SK-N-SH (cell line): Measurements from ENCODE around the gene ATXN10. TPM values are rescaled to one million over a fixed set of nuclear protein-coding genes. Genes with fewer than 3 reads are reported as not detected.

Experiments used
- CTCF ChIA-PET: fragments of 300-600, 350-600 bp; formaldehyde crosslinking; extraction: SDS; loops from one replicate; lab custom pipeline; 2021; lab: Yijun Ruan, JAX
- POLR2A ChIA-PET: fragments of 350-600 bp; sonication (Branson Sonifier 250); formaldehyde crosslinking; extraction: SDS; loops from one replicate; lab custom pipeline; 2020; ENCODE audit warnings: antibody characterized with exemption, inconsistent platforms; lab: Yijun Ruan, JAX
- DNase-seq: peaks from one replicate; pipeline ENCODE4 v3.0.0; 2012
- H2AFZ ChIP-seq: fragments of 200-600 bp; sonication (generic); 2 replicates; pipeline ENCODE4 v1.8.1; 2016; ENCODE audit warnings: antibody characterized with exemption, mild to moderate bottlenecking, low read depth
- H3F3A ChIP-seq: fragments of 200-600 bp; sonication (generic); replicated peaks from 2 replicates; pipeline ENCODE3; 2016; ENCODE audit warnings: antibody characterized with exemption, mild to moderate bottlenecking; ENCODE audit not compliant: insufficient read depth
- H3K27ac ChIP-seq, 2 experiments: fragments of 200-500 bp in 1 of 2; fragments of 200-600 bp in 1 of 2; sonication (Bioruptor generic) in 1 of 2; sonication (generic), shearing (Covaris generic) in 1 of 2; 2 replicates each; pipeline versions ENCODE4 v1.5.1 to v1.6.1; 2014 to 2016; ENCODE audit warnings: low read depth in 2 of 2, inconsistent platforms in 1 of 2, low read length in 1 of 2, mild to moderate bottlenecking in 1 of 2, mixed read lengths in 1 of 2
- H3K27me3 ChIP-seq: fragments of 200-600 bp; sonication (generic), shearing (Covaris generic); 2 replicates; pipeline ENCODE4 v1.6.1; 2016; ENCODE audit warnings: mixed run types; ENCODE audit not compliant: insufficient read depth
- H3K36me3 ChIP-seq, 2 experiments: fragments of 200-500 bp in 1 of 2; fragments of 200-600 bp in 1 of 2; sonication (Bioruptor generic) in 1 of 2; sonication (generic) in 1 of 2; replicated peaks in 1 of 2; 2 replicates each; pipeline versions ENCODE3 to v1.5.1; 2014 to 2016; ENCODE audit warnings: low read length in 1 of 2, mild to moderate bottlenecking in 1 of 2; ENCODE audit not compliant: insufficient read depth in 2 of 2, control insufficient read depth in 1 of 2
- H3K4me1 ChIP-seq, 2 experiments: fragments of 200-500 bp in 1 of 2; fragments of 200-600 bp in 1 of 2; sonication (Bioruptor generic) in 1 of 2; sonication (generic), shearing (Covaris generic) in 1 of 2; 2 replicates each; pipeline versions ENCODE4 v1.5.1 to v1.6.1; 2014 to 2016; ENCODE audit warnings: low read depth in 1 of 2, low read length in 1 of 2, mixed run types in 1 of 2; ENCODE audit not compliant: insufficient read depth in 2 of 2, control insufficient read depth in 1 of 2
- H3K4me2 ChIP-seq: fragments of 200-600 bp; sonication (generic), shearing (Covaris generic); 2 replicates; pipeline ENCODE4 v1.6.1; 2017; ENCODE audit warnings: mixed run types
- H3K4me3 ChIP-seq, 2 experiments: fragments of 200-500 bp in 1 of 2; fragments of 200-600 bp in 1 of 2; sonication (Bioruptor generic) in 1 of 2; sonication (generic), shearing (Covaris generic) in 1 of 2; 2 replicates each; pipeline versions ENCODE4 v1.5.1 to v1.8.1; 2014 to 2016; ENCODE audit warnings: low read depth in 2 of 2, inconsistent platforms in 1 of 2, low read length in 1 of 2, mild to moderate bottlenecking in 1 of 2, mixed read lengths in 1 of 2, moderate library complexity in 1 of 2
- H3K79me2 ChIP-seq: fragments of 200-600 bp; sonication (generic); 2 replicates; pipeline ENCODE4 v1.8.1; 2017; ENCODE audit warnings: mild to moderate bottlenecking; ENCODE audit not compliant: insufficient read depth
- H3K9ac ChIP-seq: fragments of 200-600 bp; sonication (generic); 2 replicates; pipeline ENCODE4 v1.6.1; 2017; ENCODE audit warnings: mixed run types
- H3K9me2 ChIP-seq: fragments of 200-600 bp; sonication (generic); 2 replicates; pipeline ENCODE4 v1.6.1; 2017; ENCODE audit warnings: mixed run types
- H3K9me3 ChIP-seq: fragments of 200-600 bp; sonication (generic); 2 replicates; pipeline ENCODE4 v1.6.1; 2017; ENCODE audit warnings: mixed run types, mild to moderate bottlenecking, moderate library complexity
- H4K20me1 ChIP-seq: fragments of 200-600 bp; sonication (generic); 2 replicates; pipeline ENCODE4 v1.6.1; 2017; ENCODE audit warnings: mild to moderate bottlenecking, mixed run types; ENCODE audit not compliant: insufficient read depth
- CTCF ChIP-seq: fragments of 200-600 bp; sonication (generic); IDR thresholded peaks from 2 replicates; pipeline ENCODE4 v1.6.1; 2017; ENCODE audit warnings: antibody characterized with exemption, mild to moderate bottlenecking, moderate library complexity
- ELF1 ChIP-seq: IDR thresholded peaks from 2 replicates; pipeline ENCODE4 v1.4.0; 2012
- FOSL2 ChIP-seq: IDR thresholded peaks from 2 replicates; pipeline ENCODE4 v1.4.0; 2012; ENCODE audit warnings: low read depth, mild to moderate bottlenecking, moderate library complexity, borderline replicate concordance
- GATA2 ChIP-seq: sonication (generic); formaldehyde crosslinking; IDR thresholded peaks from 2 replicates; pipeline ENCODE4 v1.5.0; 2020; ENCODE audit warnings: mild to moderate bottlenecking, missing genetic modification reagents
- JUND ChIP-seq: IDR thresholded peaks from 2 replicates; pipeline ENCODE4 v1.4.0; 2012
- MAX ChIP-seq: IDR thresholded peaks from 2 replicates; pipeline ENCODE4 v1.4.0; 2012; ENCODE audit warnings: low read depth
- NFIC ChIP-seq: IDR thresholded peaks from 2 replicates; pipeline ENCODE4 v1.4.0; 2012; ENCODE audit warnings: borderline replicate concordance
- PBX3 ChIP-seq: IDR thresholded peaks from 2 replicates; pipeline ENCODE4; 2012
- RAD21 ChIP-seq: IDR thresholded peaks from 2 replicates; pipeline ENCODE4 v1.6.1; 2012; ENCODE audit warnings: mild to moderate bottlenecking, low read length
- REST ChIP-seq: IDR thresholded peaks from 2 replicates; pipeline ENCODE4 v1.6.1; 2012; ENCODE audit warnings: mild to moderate bottlenecking, low read depth, low read length, moderate library complexity
- RFX5 ChIP-seq: IDR thresholded peaks from 2 replicates; pipeline ENCODE4 v1.6.1; 2012; ENCODE audit warnings: mild to moderate bottlenecking, improper control_type of control experiment, low read length
- RXRA ChIP-seq: IDR thresholded peaks from 2 replicates; pipeline ENCODE4 v1.4.0; 2012; ENCODE audit warnings: low read depth, mild to moderate bottlenecking, borderline replicate concordance
- SIN3A ChIP-seq: IDR thresholded peaks from 2 replicates; pipeline ENCODE4 v1.6.1; 2012; ENCODE audit warnings: low read depth, mild to moderate bottlenecking, low read length, moderate library complexity, borderline replicate concordance
- SMC3 ChIP-seq: IDR thresholded peaks from 2 replicates; pipeline ENCODE4 v1.6.1; 2012; ENCODE audit warnings: low read depth, low read length, improper control_type of control experiment
- TCF12 ChIP-seq: IDR thresholded peaks from 2 replicates; pipeline ENCODE4 v1.4.0; 2012
- TEAD4 ChIP-seq: IDR thresholded peaks from 2 replicates; pipeline ENCODE4 v1.4.0; 2012; ENCODE audit warnings: mild to moderate bottlenecking, borderline replicate concordance; ENCODE audit not compliant: insufficient read depth
- USF1 ChIP-seq: IDR thresholded peaks from 2 replicates; pipeline ENCODE4 v1.4.0; 2012; ENCODE audit warnings: low read depth, borderline replicate concordance
- WGBS: methylation state at CpG from one replicate; pipeline ENCODE4 v1.1.6; 2017; ENCODE audit warnings: low lambda C conversion rate; 5-methylcytosine and 5-hydroxymethylcytosine counted together
- polyA plus RNA-seq, 3 experiments: library from polyadenylated mRNA; depleted of rRNA; stranded (reverse); fragments of >200 nt; gene quantifications; 2 replicates each; pipeline ENCODE4 v1.2.3, GENCODE V29; 2012

Gene ATXN10
- polyA plus RNA-seq, 1 of the 3 experiments (the other 2 are of a cell fraction): 202 TPM

- TF ChIP-seq NFIC (no peak), TCF12 (no peak), RXRA (no peak), FOSL2 (no peak), RFX5 (no peak)
- TF ChIP-seq, all 33 proteins: peak for 0
Measured at GRCh38 chr22:45684169-45684568, 12.5 kb downstream of the ATXN10 start (continued).

- Histone ChIP-seq H3K4me1 (peaks cover 37 to 88% of the 10 kb centered on the region in 2 experiments), H3K27me3 (no peaks in the 10 kb centered on the region), H3F3A (peaks cover 70% of the 10 kb centered on the region), H2AFZ (no peak overlapping the region), H3K9ac (peak overlapping the region; percentile 29; the same call in 1 of the 2 replicates), H3K9me2 (no peaks in the 10 kb centered on the region), H3K27ac (peak overlapping the region in 1 of 2 experiments; percentile 26; a peak in 3 of 4 replicates), H3K36me3 (no peaks in the 10 kb centered on the region), H3K9me3 (no peaks in the 10 kb centered on the region), H4K20me1 (peaks cover 73% of the 10 kb centered on the region), H3K4me3 (peak overlapping the region in 1 of 2 experiments; percentile 9; a peak in 1 of 4 replicates), H3K4me2 (peak overlapping the region; percentile 36; the same call in 1 of the 2 replicates), H3K79me2 (peaks cover 96% of the 10 kb centered on the region)
- ChIA-PET POLR2A (no interaction called here), CTCF (interaction anchor here (1.5 kb wide), 1 partner anchor 107 kb away, joined by 4 read pairs; no protein-coding TSS in a partner anchor)
- DNase-seq: no peak
- no peak for TF ChIP-seq SMC3
- no peak for TF ChIP-seq ELF1
- no peak for TF ChIP-seq TEAD4
- TF ChIP-seq USF1: no peak
- no peak for TF ChIP-seq CTCF
- TF ChIP-seq MAX: no peak
- TF ChIP-seq REST: no peak
- no peak for TF ChIP-seq SIN3A
- no peak for TF ChIP-seq FOSL2
- no peak for TF ChIP-seq JUND
- no peak for TF ChIP-seq GATA2
- no peak for TF ChIP-seq RAD21
- no peak for TF ChIP-seq PBX3
- no peak for TF ChIP-seq RXRA
- TF ChIP-seq RFX5: no peak
- WGBS: 79% methylated on average over 5 of the region's 5 CpGs
Measured at GRCh38 chr22:45684752-45685574, 13.3 kb downstream of the ATXN10 start.
